CD4-positive, alpha-beta T cell treated with Interleukin-1 beta for 1 hour (primary cell): ENCODE data around the gene ECHS1.
"Not testable (repeated sequence)": the region's sequence is repeated elsewhere in the genome, so short reads cannot be mapped to it uniquely, and the experiment has no call there.

Experiments
- DNase-seq, 2 donors: peaks; one replicate each; pipeline ENCODE4 v3.0.0-alpha.2; 2020 to 2022

ECHS1 gene

DNA sequence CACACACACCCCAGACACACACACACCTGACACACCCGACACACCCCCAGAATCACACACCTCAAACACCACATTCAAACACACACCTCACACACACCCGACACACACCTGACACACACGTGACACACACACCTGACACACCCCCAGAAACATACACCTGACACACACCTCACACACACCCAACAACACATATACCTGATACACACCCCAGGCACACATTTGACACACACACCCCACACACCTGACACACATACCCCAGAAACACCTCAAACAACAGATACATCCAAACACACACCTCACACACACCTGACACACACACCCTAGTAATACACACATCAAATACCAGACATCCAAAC, 35.8 kb downstream of the ECHS1 start:
- no peak for DNase-seq

DNA sequence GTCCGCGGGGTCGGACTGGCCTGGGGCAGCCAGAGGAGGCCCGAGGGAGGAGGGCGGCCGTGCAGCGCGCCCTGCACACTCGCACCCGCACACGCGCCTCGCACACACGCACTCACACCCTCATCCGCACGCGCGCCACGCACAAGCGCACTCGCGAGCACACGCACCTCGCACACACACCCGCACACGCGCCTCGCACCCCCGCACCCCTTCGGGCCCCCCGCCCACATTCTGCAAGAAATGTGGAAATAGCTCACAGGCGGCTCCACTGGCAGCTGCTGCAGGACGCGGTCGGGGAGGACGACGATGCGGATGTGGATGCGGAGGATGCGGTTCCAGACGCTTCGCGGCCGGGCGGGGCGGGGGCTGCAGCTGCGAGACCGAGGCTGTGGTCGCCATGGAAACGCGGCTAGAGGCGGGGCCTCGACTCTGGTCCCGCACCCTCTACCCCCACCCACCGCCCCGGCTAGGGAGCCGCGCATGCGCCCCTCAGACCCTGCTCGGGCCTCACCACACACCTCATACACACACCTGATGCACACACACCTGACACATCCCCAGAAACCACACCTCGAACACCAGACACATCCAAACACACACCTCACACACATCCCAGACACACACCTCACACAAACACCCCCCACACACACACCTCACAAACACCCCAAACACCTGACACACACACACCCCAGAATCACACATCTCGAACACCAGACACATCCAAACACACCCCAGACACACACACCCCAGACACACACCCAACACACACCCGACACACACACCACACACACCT, 36.4 kb downstream of the ECHS1 start, which contains the start of gene CALY:
Gene CALY (minus strand): TSS at position 320 of the 793 bp plus-strand sequence. CDS start 7,907 bp downstream, outside the sequence.
- peak; percentile 90 to 92 for DNase-seq

GRCh38 chr10:133336118-133336576, 37.0 kb downstream of the ECHS1 start:
- DNase-seq = no peak

DNA sequence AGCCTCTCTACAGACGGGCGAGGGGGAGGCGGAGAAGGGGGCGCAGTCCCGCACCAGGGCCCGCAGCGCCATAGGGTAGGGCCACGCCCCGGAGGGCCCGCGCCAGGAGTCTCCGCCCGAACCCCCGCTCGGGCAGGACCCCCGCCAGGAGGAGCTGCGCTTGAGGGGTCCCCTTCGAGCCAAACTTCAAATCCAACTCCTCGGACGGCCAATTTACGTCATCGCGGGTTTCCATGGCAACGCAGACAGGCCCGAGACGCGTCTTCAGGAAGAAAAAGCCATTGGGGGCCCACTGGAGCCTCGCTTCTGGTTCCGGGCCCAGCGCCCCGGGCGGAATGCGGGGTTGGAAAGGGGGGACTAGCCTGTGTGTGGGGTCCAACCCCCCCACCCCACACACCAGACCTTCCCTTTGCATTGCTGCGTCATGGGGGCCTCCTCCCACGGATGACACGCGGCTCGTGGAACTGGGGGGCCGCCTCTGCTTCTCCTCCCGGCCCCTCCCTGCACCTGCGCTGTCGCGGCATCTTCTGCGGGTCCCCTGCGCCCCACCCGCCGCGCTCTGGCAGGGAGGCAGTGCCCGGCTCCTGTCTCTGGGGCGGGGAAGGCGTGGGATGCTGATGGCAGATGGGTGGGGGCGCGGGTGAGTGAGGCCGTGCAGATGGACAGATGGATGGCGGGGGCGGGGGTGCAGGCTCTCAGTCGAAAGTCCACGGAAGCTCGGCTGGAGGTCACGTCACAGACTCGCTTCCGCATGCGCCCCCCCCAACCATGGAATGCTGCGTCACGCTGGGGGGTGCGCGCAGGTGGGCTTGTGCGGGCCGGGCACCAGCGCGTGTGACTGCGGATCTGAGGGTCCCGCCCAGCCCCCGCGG, 37.7 kb downstream of the ECHS1 start:
- peak; percentile 87 to 88 for DNase-seq

DNA sequence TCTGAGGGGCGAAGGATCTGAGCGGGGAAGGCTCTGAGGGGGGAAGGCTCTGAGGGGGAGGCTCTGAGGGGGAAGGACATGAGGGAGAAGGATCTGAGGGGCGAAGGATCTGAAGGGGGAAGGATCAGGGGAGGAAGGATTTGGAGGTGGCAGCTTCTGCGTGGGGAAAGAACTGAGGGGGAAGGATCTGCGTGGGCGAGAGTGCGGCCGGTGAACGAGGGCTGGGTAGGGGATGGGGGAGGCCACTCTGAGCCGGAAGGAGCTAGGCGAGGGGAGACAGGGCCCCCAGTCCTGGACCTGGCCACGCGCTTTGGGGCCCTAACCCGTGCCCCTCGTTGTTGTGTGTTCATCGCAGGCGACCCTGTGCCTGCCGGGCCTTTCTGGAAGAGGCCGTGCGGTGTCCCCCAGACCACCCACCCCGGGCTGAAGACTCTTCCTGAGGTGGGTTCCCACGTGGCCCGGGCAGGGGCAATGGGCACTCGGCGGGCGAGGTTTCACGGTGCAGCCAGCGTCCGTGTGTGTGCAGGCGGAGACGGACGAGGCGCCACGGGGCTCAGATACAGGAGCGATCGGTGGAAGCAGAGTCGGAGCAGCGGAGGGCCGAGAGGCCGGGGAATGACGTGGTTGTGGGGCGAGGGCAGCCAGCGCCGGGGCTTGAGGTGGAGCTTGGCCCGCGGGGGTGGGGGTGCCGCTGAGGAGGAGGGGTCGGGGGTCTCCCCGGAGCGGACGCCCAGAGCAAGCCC, 38.5 kb downstream of the ECHS1 start:
- peak in 1 of 2 donors; percentile 15 for DNase-seq

GRCh38 chr10:133332936-133333699, 40.0 kb downstream of the ECHS1 start:
- no peak for DNase-seq

- DNase-seq = peak; percentile 85 to 86
Observed at GRCh38 chr10:133329491-133330202, 43.5 kb downstream of the ECHS1 start.

- DNase-seq = no peak
Observed at GRCh38 chr10:133328358-133329343, 44.5 kb downstream of the ECHS1 start.

GRCh38 chr10:133327651-133328357, 45.4 kb downstream of the ECHS1 start:
- no peak for DNase-seq

- DNase-seq = no peak
Observed at GRCh38 chr10:133326745-133327650, 46.2 kb downstream of the ECHS1 start.

DNA sequence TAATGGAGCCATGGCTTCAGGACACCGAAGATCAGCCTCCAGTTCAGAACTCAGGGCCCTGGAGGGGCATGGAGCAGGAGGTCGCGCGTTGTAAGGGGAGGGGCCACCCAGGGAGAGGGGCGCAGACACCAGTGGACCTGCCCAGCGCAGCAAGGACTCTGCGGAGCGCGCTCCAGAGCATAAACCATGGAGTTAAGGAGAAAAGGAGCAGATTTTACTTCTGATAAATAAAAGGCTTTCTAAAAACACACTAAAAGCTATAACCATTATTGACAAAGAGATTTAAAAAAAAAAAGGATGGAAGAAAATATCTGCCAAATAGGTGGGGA, 47.0 kb downstream of the ECHS1 start:
- no peak for DNase-seq

DNA sequence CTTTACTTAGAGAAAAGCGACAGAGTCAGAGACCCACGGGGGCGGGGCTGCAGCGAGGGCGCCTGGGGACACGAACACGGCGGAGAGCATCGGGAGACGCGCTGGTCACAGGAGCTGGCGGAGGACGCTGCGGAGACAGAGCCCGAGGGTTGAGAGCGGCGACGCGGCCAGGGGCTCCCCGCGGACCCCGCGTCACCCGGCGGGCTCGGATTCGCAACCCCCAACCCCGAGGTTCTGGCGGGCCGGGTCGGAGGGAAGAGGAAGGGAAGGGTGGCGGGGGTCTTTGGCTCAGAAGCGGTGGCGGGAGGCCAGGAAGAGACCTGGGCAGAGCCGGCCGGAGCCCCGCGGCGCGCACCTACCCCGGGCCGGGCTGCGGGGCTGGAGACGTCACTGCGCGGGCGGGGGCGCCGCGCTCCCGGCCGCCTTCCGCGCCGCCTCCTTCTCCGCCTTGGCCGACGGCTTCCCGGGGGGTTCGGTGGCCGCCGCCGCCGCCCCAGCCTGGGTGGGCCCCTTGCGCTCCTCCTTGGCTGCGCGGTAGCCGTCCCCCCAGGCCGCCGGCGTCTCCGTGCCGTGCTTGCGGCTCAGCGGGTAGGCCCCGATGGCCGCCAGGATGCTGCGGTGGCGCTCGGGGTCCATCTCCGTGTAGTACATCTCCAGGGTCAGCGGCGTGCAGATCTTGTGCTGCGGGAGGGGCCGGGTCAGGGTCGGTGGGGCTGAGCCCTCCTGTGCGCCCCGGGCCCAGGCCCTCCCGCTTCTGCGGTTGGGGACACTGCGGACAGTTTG, 47.5 kb downstream of the ECHS1 start:
- peak in 1 of 2 donors; percentile 23 for DNase-seq

DNA sequence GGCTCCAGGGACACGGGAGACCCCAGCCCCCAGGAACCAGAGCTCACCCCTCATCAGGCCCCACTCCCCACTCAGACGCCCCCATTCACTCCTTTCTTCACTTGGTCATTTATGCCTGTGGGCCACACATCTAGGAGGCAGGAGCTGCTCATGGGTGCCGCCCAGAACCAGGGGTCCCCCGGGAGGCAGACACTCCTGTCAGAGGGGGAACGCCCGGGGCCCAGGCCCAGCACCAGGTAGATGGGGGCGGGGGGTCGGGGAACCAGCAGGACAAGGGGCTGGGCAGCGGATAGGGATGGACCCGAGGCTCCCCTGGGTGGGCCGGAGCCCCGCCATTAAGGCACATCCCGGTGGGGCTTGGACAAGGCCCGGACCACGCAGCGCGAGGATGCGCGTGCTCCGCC, 48.3 kb downstream of the ECHS1 start:
- no peak for DNase-seq

DNA sequence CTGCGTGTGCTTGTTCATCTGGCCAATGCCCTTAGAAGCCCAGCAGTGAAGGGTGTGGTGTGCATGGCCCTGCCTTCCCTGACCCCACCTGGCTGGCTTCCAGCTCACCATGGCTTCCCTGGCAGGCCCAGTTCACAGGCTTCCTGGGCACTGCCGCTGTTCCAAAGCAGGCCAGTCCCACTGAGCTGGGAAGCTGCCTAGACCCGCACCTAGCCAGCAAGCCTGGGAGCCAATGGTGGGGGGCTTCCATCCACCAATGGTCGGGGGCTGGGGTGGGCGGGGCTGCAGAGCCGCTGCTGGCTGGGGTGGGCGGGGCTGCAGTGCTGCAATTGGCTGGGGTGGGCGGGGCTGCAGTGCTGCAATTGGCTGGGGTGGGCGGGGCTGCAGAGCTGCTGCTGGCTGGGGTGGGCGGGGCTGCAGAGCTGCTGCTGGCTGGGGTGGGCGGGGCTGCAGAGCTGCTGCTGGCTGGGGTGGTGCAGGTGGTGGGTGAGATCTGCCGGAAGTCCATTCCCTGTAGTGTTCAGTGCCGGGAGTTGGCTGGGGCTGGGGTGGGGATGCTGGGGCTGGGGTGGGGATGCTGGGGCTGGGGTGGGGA, 48.9 kb downstream of the ECHS1 start:
- DNase-seq = peak; percentile 73 to 78

DNA sequence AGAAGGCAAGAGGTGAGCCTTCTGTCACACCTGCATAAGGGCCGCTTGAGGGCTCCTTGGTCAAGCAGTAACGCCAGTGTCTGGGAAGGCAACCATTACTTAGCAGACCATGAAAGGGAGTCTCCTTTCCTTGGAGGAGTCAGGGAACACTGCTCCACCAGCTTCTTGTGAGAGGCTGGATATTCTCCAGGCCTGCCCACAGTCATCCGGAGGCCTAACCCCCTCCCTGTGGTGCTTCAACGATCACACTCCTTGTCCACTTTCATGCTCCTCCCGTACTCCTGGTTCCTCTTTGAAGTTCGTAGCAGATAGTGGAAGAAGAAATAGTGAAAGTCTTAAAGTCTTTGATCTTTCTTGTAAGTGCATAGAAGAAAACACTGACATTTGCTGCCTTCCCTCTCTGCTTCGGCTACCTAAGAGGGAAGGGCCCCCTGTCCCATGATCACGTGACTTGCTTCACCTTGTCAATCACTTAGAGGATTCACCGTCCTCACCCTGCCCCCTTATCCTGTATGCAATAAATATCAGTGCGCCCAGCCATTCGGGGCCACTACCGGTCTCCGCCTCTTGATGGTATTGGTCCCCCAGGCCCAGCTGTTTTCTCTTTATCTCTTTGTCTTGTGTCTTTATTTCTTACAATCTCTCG, 51.0 kb downstream of the ECHS1 start:
- DNase-seq = not testable (repeated sequence)

DNA sequence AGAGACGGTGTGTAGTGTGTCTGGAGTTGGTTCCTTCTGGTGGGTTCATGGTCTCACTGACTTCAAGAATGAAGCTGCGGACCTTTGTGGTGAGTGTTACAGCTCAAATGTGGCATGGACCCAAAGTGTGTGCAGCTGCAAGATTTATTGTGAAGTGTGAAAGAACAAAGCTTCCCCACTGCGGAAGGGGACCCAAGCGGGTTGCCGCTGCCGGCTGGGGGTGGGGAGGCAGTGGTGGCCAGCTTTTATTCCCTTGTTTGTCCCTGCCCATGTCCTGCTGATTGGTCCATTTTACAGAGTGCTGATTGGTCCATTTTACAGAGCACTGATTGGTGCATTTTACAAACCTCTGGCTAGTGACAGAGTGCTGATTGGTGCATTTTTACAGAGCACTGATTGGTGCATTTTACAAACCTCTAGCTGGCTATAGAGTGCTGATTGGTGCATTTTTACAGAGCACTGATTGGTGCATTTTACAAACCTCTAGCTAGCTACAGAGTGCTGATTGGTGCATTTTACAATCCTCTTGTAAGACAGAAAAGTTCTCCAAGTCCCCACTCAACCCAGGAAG, 52.2 kb downstream of the ECHS1 start:
- not testable (repeated sequence) for DNase-seq
